NCI-H1436 (cell line): ENCODE results near the gene BCAN.

ENCODE experiments used
- DNase-seq: peaks from one replicate; lab custom pipeline; 2025; lab: John Stamatoyannopoulos, UW

Gene BCAN

GRCh38 chr1:156662005-156662799, 20.3 kb downstream of the BCAN start:
- DNase-seq = no peak

GRCh38 chr1:156662800-156663055, 20.8 kb downstream of the BCAN start:
- no peak for DNase-seq

- DNase-seq = no peak
These were observed 21.3 kb downstream of the BCAN start for GRCh38 chr1:156663178-156663577.

- DNase-seq = no peak
These were observed 22.3 kb downstream of the BCAN start for GRCh38 chr1:156664046-156664766.

- DNase-seq = no peak
These were observed 23.0 kb downstream of the BCAN start for GRCh38 chr1:156664767-156665411.

- DNase-seq = no peak
These were observed 23.6 kb downstream of the BCAN start for GRCh38 chr1:156665539-156665938.

- no peak for DNase-seq
These were observed 25.1 kb downstream of the BCAN start for GRCh38 chr1:156666862-156667609.

- no peak for DNase-seq
These were observed 25.7 kb downstream of the BCAN start for GRCh38 chr1:156667610-156667967.

- no peak for DNase-seq
These were observed 26.2 kb downstream of the BCAN start for GRCh38 chr1:156667968-156668709.

- no peak for DNase-seq
These were observed 27.1 kb downstream of the BCAN start for GRCh38 chr1:156668801-156669637.

- DNase-seq = no peak
These were observed 27.9 kb downstream of the BCAN start for GRCh38 chr1:156669794-156670193.

GRCh38 chr1:156670359-156670758, 28.4 kb downstream of the BCAN start:
- DNase-seq = no peak

- no peak for DNase-seq
These were observed 28.9 kb downstream of the BCAN start for GRCh38 chr1:156670791-156671190.

- no peak for DNase-seq
These were observed 29.9 kb downstream of the BCAN start for GRCh38 chr1:156671804-156672203.

- DNase-seq = no peak
These were observed 31.6 kb downstream of the BCAN start for GRCh38 chr1:156673387-156674121.

GRCh38 chr1:156675210-156676113, 33.5 kb downstream of the BCAN start:
- DNase-seq = no peak

GRCh38 chr1:156676114-156676819, 34.4 kb downstream of the BCAN start:
- no peak for DNase-seq

GRCh38 chr1:156676820-156677615, 35.1 kb downstream of the BCAN start, which contains the start of gene NES:
Gene NES, minus strand, starts transcription at chr1:156677407. Its CDS starts 143 bp downstream, at chr1:156677264.
- peak; percentile 52 for DNase-seq
